Fibroblast of villous mesenchyme (primary cell): ENCODE measurements around the gene SRGAP3. TPM values are rescaled to one million over a fixed set of nuclear protein-coding genes. Genes with fewer than 3 reads are reported as not detected.

Experiments used
- DNase-seq: peaks from one replicate; pipeline ENCODE4 v3.0.0-alpha.2; 2010; ENCODE audit warnings: low read depth
- H3K4me3 ChIP-seq: 2 replicates; pipeline ENCODE4 v1.5.1; 2011; ENCODE audit warnings: low read depth, mild to moderate bottlenecking, low read length
- total RNA-seq: library from RNA; depleted of rRNA; stranded (reverse); fragments of >200 nt; gene quantifications from 2 replicates; pipeline ENCODE4 v1.2.3, GENCODE V29; 2012
- TF ChIP-seq, protein P1 (sequence below): IDR thresholded peaks from 2 replicates; pipeline ENCODE4 v1.5.1; 2012; ENCODE audit warnings: low read depth, mild to moderate bottlenecking, low read length; ENCODE audit not compliant: insufficient read depth

SRGAP3 gene
- total RNA-seq, 1 donor = 3.5 TPM

DNA sequence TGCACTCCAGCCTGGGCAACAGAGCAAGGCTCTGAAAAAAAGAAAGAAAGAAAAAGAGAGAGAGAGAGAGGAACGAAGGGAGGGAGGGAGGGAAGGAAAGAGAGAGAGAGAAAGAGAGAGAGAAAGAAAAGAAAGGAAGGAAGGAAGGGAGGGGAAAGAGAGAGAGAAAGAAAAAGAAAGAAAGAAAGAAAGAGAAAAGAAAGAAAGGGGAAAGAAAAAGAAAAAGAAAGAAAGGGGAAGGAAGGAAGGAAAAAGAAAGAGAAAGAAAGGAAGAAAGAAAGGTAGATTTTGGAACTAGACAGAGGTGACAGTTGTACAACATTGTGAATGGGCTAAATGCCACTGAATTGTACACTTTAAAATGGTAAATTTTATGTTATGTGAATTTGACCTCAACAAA is 5.3 kb upstream of the SRGAP3 start:
- TF ChIP-seq, protein P1, sequence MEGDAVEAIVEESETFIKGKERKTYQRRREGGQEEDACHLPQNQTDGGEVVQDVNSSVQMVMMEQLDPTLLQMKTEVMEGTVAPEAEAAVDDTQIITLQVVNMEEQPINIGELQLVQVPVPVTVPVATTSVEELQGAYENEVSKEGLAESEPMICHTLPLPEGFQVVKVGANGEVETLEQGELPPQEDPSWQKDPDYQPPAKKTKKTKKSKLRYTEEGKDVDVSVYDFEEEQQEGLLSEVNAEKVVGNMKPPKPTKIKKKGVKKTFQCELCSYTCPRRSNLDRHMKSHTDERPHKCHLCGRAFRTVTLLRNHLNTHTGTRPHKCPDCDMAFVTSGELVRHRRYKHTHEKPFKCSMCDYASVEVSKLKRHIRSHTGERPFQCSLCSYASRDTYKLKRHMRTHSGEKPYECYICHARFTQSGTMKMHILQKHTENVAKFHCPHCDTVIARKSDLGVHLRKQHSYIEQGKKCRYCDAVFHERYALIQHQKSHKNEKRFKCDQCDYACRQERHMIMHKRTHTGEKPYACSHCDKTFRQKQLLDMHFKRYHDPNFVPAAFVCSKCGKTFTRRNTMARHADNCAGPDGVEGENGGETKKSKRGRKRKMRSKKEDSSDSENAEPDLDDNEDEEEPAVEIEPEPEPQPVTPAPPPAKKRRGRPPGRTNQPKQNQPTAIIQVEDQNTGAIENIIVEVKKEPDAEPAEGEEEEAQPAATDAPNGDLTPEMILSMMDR = no peak
- H3K4me3 ChIP-seq = no peak overlapping the region
- no peak for DNase-seq

DNA sequence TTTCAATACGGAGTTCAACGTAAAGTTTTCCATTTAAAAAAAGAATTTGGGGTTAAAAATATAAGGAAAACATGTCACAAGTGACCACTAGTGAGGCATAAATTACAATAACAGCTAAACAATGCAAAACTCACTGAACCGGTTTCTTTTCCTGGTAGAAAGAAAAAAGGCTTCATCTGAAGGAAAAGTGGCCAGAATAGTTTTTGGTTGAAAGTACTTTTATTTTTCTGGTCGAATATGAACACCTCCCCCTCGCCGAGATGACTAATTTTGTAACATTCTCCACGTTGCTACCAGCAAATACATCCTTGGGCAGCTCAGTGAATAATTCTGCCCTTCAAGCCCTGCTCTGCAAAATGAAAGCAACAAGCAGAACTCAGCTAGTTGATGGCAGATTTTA is 3.9 kb upstream of the SRGAP3 start:
- no peak overlapping the region for H3K4me3 ChIP-seq
- TF ChIP-seq, protein P1 = no peak
- DNase-seq = peak; percentile 5

DNA sequence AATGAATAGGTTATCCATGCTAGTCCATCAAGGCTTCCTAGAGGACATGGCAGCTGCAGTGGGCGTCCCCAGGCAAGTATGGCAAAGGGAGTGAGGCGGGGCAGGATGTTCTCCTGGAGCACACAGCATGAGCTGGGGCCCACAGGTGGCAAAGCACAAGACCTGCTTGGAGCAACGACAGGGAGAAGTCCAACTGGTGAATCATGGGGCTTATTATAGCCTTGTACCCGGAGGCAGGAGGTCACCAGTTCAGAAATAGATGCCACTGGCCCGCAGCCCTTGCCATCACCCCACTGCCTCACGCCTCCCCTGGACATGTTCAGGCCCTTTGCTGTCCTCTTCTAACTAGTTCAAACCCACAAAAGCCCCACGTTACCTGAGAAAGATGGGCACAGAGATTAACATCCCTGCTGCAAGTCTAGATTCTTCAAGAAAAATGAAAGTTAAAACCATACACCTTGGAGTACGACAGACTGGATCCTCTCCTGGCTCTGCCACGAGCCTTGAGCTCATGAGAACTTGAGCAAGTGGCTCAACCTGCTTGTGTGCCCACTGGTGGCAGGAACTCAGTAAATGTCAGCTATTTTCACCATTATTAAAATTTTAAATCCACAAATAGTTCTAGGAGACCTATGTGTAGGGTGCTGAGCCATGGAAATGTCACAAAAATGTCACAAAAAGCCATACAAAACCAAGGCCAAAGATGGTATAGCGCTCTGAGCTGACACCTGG is 1.8 kb upstream of the SRGAP3 start:
- DNase-seq = no peak
- TF ChIP-seq, protein P1 = peak; percentile 6
- H3K4me3 ChIP-seq = no peak overlapping the region

DNA sequence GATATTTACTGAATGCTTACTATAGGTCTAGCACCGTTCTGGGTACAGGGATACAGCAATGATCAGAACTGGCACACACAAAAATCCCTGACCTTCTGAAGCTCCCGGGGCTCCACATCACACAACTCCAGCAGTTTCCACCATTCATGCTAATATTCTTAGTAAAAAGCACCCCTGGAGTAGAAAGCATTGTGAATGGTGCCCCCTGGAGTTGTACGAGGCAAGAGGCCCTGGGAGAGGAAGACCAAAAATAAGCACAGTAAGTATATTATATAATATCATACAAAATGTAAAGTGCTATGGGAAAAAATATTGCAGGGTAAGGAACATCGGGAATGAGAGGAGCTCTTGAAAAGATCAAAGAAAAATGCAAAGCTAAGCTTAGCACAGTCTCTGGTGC is 790 bp upstream of the SRGAP3 start:
- no peak for DNase-seq
- H3K4me3 ChIP-seq = no peak overlapping the region
- TF ChIP-seq, protein P1 = no peak

DNA sequence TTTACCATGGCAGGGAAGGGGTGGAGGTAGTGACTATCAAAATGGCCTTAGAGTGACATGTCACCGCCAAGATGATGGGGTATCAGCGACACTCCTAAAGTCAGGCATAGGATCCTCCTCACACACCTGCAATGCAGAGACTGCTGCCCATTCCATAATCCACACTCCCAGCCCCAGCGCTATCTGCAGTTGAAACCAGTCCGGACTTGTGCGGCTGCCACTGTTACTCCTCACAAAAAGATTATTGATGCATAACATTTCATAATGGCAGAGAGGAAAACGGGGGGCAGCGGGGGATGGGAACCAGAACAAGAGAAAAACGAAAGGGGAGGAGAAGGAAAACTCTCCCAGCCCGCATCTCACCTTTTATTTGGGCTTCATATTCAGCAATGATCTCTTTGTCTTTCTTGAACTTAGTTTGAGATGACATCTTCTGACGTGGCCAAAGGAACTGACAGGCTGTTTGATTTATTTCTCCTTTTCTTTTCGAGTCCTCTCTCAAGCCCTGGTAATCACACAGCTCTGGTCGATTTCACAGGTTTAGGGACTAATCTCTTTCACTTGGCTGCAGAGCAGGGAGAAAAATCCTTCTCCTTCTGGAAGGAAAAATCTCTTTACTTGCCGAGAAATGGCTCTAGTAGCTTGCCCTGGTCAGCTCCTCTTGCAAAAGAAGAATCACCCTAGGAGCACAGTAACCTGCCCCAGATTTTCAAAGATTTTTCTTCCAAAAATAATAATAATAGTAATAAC is 749 bp downstream of the SRGAP3 start:
- no peak for DNase-seq
- TF ChIP-seq, protein P1 = no peak
- H3K4me3 ChIP-seq = peak overlapping the region; percentile 57

DNA sequence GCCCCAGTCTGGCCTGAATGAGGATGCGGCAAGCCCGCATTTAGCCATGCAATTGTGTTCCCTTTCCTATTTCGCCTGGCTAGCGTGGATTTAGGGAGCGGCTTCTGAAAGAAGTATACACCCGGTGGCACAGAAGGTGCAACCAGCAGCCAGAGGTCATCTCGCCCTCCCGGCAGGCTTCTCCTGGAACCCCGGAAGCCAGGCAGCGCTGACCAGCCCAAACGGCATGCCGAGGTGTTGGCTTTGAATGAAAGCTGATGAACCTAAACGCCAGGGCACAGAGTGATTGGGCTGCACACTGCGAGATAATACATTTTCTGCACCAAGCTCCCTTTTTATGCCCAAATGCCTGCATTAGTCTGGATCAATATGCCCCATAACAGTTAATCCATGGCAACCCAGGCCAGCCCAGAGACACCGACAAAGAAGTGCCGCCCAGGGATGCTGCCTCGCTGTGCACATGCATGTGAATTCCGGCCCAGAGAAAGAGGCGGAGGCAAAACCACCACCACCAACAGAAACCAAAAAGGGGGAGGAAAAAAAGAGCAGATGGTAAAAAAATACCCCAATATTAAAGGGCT is 1.4 kb downstream of the SRGAP3 start:
- no peak overlapping the region for H3K4me3 ChIP-seq
- TF ChIP-seq, protein P1 = no peak
- DNase-seq = no peak
